Nephron (organoid): Measurements from ENCODE around the gene ADCY5.

Experiments
- H3K27ac Mint-ChIP-seq, 3 experiments: 2 replicates each; pipeline ENCODE4 v1.8.0; 2020; ENCODE audit warnings: mixed read lengths in 3 of 3, mild to moderate bottlenecking in 2 of 3, moderate library complexity in 1 of 3
- H3K27me3 Mint-ChIP-seq: 2 replicates; pipeline ENCODE4 v1.8.0; 2021; ENCODE audit warnings: low read depth, mild to moderate bottlenecking, moderate library complexity, mixed read lengths
- H3K36me3 Mint-ChIP-seq: 2 replicates; pipeline ENCODE4 v1.8.0; 2020; ENCODE audit warnings: low read depth, mixed read lengths
- H3K4me1 Mint-ChIP-seq: 2 replicates; pipeline ENCODE4 v1.8.0; 2020; ENCODE audit warnings: mixed read lengths
- H3K4me3 Mint-ChIP-seq, 3 experiments: 2 replicates each; pipeline ENCODE4 v1.8.0; 2020; ENCODE audit warnings: mild to moderate bottlenecking in 3 of 3, mixed read lengths in 3 of 3, moderate library complexity in 2 of 3
- H3K9me3 Mint-ChIP-seq: 2 replicates; pipeline ENCODE4 v1.8.0; 2020; ENCODE audit warnings: mixed read lengths
- CTCF ChIP-seq, 3 experiments: fragments of 200-600 bp; sonication (generic); IDR thresholded peaks; one replicate each; pipeline ENCODE4 v1.5.0; 2021; ENCODE audit warnings: antibody characterized with exemption in 3 of 3; ENCODE audit not compliant: unreplicated experiment in 3 of 3

Gene ADCY5

GRCh38 chr3:123453675-123454074, 4.8 kb upstream of the ADCY5 start:
- no peaks in the 10 kb centered on the region for H3K36me3 Mint-ChIP-seq
- TF ChIP-seq CTCF (IDR thresholded peaks at IDR 0.05; ENCODE audit: unreplicated experiment in 3 of 3), result no peak
- H3K4me3 Mint-ChIP-seq, result peak overlapping the region in 1 of 3 experiments; percentile 19

GRCh38 chr3:123451186-123451585, 2.3 kb upstream of the ADCY5 start:
- H3K9me3 Mint-ChIP-seq, result no peaks in the 10 kb centered on the region
- H3K4me1 Mint-ChIP-seq, result peaks cover 8% of the 10 kb centered on the region
- no peak overlapping the region for H3K27ac Mint-ChIP-seq
- H3K27me3 Mint-ChIP-seq, result peaks cover 62% of the 10 kb centered on the region
- TF ChIP-seq CTCF (IDR thresholded peaks at IDR 0.05; ENCODE audit: unreplicated experiment in 3 of 3), result no peak
- peak overlapping the region; percentile 82 to 85 (median 83) for H3K4me3 Mint-ChIP-seq
- H3K36me3 Mint-ChIP-seq, result peaks cover 5% of the 10 kb centered on the region

More at GRCh38 chr3:123453675-123454074, 4.8 kb upstream of the ADCY5 start:
- Mint-ChIP-seq H3K4me1 (no peaks in the 10 kb centered on the region), H3K27me3 (peaks cover 60% of the 10 kb centered on the region), H3K9me3 (no peaks in the 10 kb centered on the region), H3K27ac (no peak overlapping the region)

GRCh38 chr3:123449997-123450604, 1.2 kb upstream of the ADCY5 start:
- Mint-ChIP-seq H3K4me3 (peak overlapping the region; percentile 82 to 85 (median 83)), H3K27ac (peak overlapping the region in 1 of 3 experiments; percentile 38), H3K27me3 (peaks cover 64% of the 10 kb centered on the region), H3K4me1 (peaks cover 12% of the 10 kb centered on the region), H3K9me3 (no peaks in the 10 kb centered on the region), H3K36me3 (peaks cover 9% of the 10 kb centered on the region)
- no peak for TF ChIP-seq CTCF (IDR thresholded peaks at IDR 0.05; ENCODE audit: unreplicated experiment in 3 of 3)

GRCh38 chr3:123449102-123449996, 459 bp upstream of the ADCY5 start:
- Mint-ChIP-seq H3K4me3 (peak overlapping the region; percentile 82 to 85 (median 83)), H3K9me3 (no peaks in the 10 kb centered on the region), H3K27ac (no peak overlapping the region), H3K4me1 (peaks cover 13% of the 10 kb centered on the region), H3K27me3 (peaks cover 64% of the 10 kb centered on the region), H3K36me3 (peaks cover 9% of the 10 kb centered on the region)
- no peak for TF ChIP-seq CTCF (IDR thresholded peaks at IDR 0.05; ENCODE audit: unreplicated experiment in 3 of 3)

- H3K36me3 Mint-ChIP-seq, result peaks cover 9% of the 10 kb centered on the region
Measured at GRCh38 chr3:123447749-123448517, 957 bp downstream of the ADCY5 start.

More at GRCh38 chr3:123447749-123448517, 957 bp downstream of the ADCY5 start:
- peaks cover 18% of the 10 kb centered on the region for H3K4me1 Mint-ChIP-seq
- H3K27ac Mint-ChIP-seq, result no peak overlapping the region
- H3K27me3 Mint-ChIP-seq, result peaks cover 52% of the 10 kb centered on the region
- H3K4me3 Mint-ChIP-seq, result peak overlapping the region in 2 of 3 experiments; percentile 81 to 88
- TF ChIP-seq CTCF (IDR thresholded peaks at IDR 0.05; ENCODE audit: unreplicated experiment in 3 of 3), result peak in 1 of 3 experiments; percentile 16
- H3K9me3 Mint-ChIP-seq, result no peaks in the 10 kb centered on the region
